GM12873 (cell line): ENCODE data around the gene ERMN.

Experiments used
- CTCF ChIP-seq: IDR thresholded peaks from 2 replicates; pipeline ENCODE4 v1.5.1; 2012; ENCODE audit warnings: low read depth, mild to moderate bottlenecking, moderate library complexity, low read length, control low read depth; ENCODE audit not compliant: insufficient read depth; ENCODE audit errors: missing control alignments

The ERMN gene

GRCh38 chr2:157304811-157305722, 20.6 kb downstream of the ERMN start:
- no peak for TF ChIP-seq CTCF

GRCh38 chr2:157303612-157304011, 22.0 kb downstream of the ERMN start:
- no peak for TF ChIP-seq CTCF

- TF ChIP-seq CTCF, result peak; percentile 63
Observed at GRCh38 chr2:157302492-157303099, 23.0 kb downstream of the ERMN start.

DNA sequence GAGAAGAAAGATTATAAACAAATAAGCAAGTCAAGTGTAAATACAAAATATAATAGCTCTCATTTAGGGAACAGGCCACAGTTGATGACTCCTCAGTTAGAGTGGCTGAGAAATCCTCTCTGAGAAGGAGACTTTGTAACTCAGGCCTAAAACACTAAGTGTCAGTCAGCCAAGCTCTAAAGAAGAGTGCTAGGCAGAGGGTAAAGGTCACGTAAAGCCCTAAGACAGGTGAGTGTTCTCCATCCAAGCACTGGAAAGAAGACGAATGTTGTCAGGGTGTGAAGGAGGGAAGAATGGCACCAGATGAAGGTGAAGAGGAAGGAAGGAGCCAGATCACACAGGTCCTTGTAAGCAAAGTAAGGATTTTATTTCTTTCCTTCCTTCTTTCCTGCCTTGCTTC, 24.3 kb downstream of the ERMN start:
- no peak for TF ChIP-seq CTCF

DNA sequence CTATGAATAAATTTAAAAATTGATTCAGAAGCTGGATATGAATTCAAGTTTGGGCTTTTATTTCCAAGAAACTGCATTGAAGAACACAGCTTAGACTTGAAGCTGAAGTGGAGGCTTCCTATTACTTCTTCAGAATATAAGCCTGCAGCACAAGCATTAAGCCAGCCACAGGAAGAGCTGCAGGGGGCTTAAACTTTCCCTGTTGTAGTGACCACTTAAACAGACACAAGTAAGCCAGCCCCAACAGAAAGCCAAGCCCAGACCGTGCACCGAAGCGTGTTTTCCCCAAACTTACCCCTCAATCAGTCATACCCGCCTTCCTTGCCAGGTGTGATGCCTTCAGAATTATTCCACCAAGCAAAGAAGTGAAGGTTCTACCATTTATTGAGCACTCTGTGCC, 28.7 kb downstream of the ERMN start:
- no peak for TF ChIP-seq CTCF

DNA sequence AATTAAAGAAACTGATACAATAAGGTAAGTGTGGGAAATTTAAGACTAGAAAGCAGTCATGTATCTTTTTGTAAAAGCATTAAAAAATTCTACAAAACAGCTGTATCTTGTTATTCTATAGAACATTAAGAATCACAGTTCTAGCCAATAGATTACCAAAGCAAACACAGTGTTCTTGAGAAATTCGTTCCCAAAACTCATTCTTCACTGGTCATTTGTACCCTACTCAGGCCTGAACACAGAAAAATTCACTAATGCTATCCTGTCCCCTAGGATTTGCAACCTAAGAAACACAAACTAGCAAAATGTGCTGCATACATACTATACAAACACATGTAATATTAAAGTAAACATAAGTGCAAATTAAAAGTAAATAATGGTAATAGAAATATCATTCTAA, 29.1 kb downstream of the ERMN start:
- no peak for TF ChIP-seq CTCF

GRCh38 chr2:157292853-157293252, 32.8 kb downstream of the ERMN start:
- no peak for TF ChIP-seq CTCF
